ENCODE measurements around the gene DTX1. TPM values are rescaled to one million over a fixed set of nuclear protein-coding genes. Genes with fewer than 3 reads are reported as not detected.

DTX1 gene
- total RNA-seq, 1 donor from 2014 or later = 4.6 TPM

GRCh38 chr12:113057565-113058485 lies 1.3 kb downstream of the DTX1 start:
- no peak overlapping the region for H3K4me2 ChIP-seq (ENCODE audit: low read length)
- H3K9me3 Mint-ChIP-seq (ENCODE audit: unreplicated experiment) = no peaks in the 10 kb centered on the region
- DNase-seq (ENCODE audit: low read depth) = no peak

GRCh38 chr12:113058553-113058952 lies 2.0 kb downstream of the DTX1 start:
- no peaks in the 10 kb centered on the region for H3K36me3 Mint-ChIP-seq (ENCODE audit: low read depth, unreplicated experiment)
- H3K27me3 Mint-ChIP-seq (ENCODE audit: low read depth, unreplicated experiment) = peaks cover 35% of the 10 kb centered on the region
- DNase-seq (ENCODE audit: low read depth) = no peak
- H3K4me1 Mint-ChIP-seq (ENCODE audit: low read depth, unreplicated experiment) = no peaks in the 10 kb centered on the region
- Histone ChIP-seq H3K36me3 (ENCODE audit: insufficient read depth, low read length) (no peaks in the 10 kb centered on the region), H4K20me1 (ENCODE audit: insufficient read depth, low read length) (peaks cover 4% of the 10 kb centered on the region), H2AFZ (ENCODE audit: low read depth, low read length) (no peak overlapping the region), H3K4me1 (ENCODE audit: insufficient read depth, low read length) (no peaks in the 10 kb centered on the region), H3K4me3 (ENCODE audit: insufficient read depth, low read depth, low read length) (no peak overlapping the region), H3K4me2 (ENCODE audit: low read length) (no peak overlapping the region), H3K9ac (ENCODE audit: low read length) (no peak overlapping the region), H3K27ac (ENCODE audit: low read depth, low read length) (no peak overlapping the region), H3K27me3 (ENCODE audit: insufficient read depth, low read length) (peaks cover 49% of the 10 kb centered on the region), H3K9me3 (ENCODE audit: insufficient read depth, low read depth, low read length) (no peaks in the 10 kb centered on the region), H3K79me2 (ENCODE audit: insufficient read depth, low read length) (no peaks in the 10 kb centered on the region)
- no peak overlapping the region for H3K27ac Mint-ChIP-seq (ENCODE audit: unreplicated experiment)
- H3K9me3 Mint-ChIP-seq (ENCODE audit: unreplicated experiment) = no peaks in the 10 kb centered on the region
- TF ChIP-seq EZH2 (IDR thresholded peaks at IDR 0.05; ENCODE audit: insufficient read depth, low read length) (no peak), CTCF (IDR thresholded peaks at IDR 0.05; ENCODE audit: insufficient read depth, low read depth, low read length) (no peak)
- H3K4me3 Mint-ChIP-seq (ENCODE audit: unreplicated experiment) = no peak overlapping the region
- FAIRE-seq = no peak

More at GRCh38 chr12:113057565-113058485, 1.3 kb downstream of the DTX1 start:
- H3K27ac ChIP-seq (ENCODE audit: low read depth, low read length) = no peak overlapping the region
- peaks cover 52% of the 10 kb centered on the region for H3K27me3 ChIP-seq (ENCODE audit: insufficient read depth, low read length)
- TF ChIP-seq CTCF (IDR thresholded peaks at IDR 0.05; ENCODE audit: insufficient read depth, low read depth, low read length) (no peak), EZH2 (IDR thresholded peaks at IDR 0.05; ENCODE audit: insufficient read depth, low read length) (peak; percentile 2)
- Mint-ChIP-seq H3K4me1 (ENCODE audit: low read depth, unreplicated experiment) (no peaks in the 10 kb centered on the region), H3K27me3 (ENCODE audit: low read depth, unreplicated experiment) (peaks cover 38% of the 10 kb centered on the region), H3K4me3 (ENCODE audit: unreplicated experiment) (peak overlapping the region; percentile 52), H3K27ac (ENCODE audit: unreplicated experiment) (no peak overlapping the region), H3K36me3 (ENCODE audit: low read depth, unreplicated experiment) (no peaks in the 10 kb centered on the region)
- no peak overlapping the region for H2AFZ ChIP-seq (ENCODE audit: low read depth, low read length)
- no peaks in the 10 kb centered on the region for H3K9me3 ChIP-seq (ENCODE audit: insufficient read depth, low read depth, low read length)
- FAIRE-seq = no peak
- no peaks in the 10 kb centered on the region for H3K4me1 ChIP-seq (ENCODE audit: insufficient read depth, low read length)
- peaks cover 4% of the 10 kb centered on the region for H4K20me1 ChIP-seq (ENCODE audit: insufficient read depth, low read length)
- H3K9ac ChIP-seq (ENCODE audit: low read length) = no peak overlapping the region
- no peak overlapping the region for H3K4me3 ChIP-seq (ENCODE audit: insufficient read depth, low read depth, low read length)
- no peaks in the 10 kb centered on the region for H3K36me3 ChIP-seq (ENCODE audit: insufficient read depth, low read length)
- no peaks in the 10 kb centered on the region for H3K79me2 ChIP-seq (ENCODE audit: insufficient read depth, low read length)
